A549 (cell line): ENCODE data around the gene SEMA6D. TPM values are rescaled to one million over a fixed set of nuclear protein-coding genes. Genes with fewer than 3 reads are reported as not detected.

ENCODE experiments used
- ATAC-seq, 2 experiments: fragments of 200-7000 bp in 1 of 2; fragments of >200 bp in 1 of 2; cut with Nextera tagmentation in 1 of 2; cut with Tn5 transposase in 1 of 2; 3 replicates each; pipeline versions ENCODE4 v1.8.0 to v1.9.1; 2018 to 2020; ENCODE audit warnings: mild to moderate bottlenecking in 1 of 2, moderate library complexity in 1 of 2
- CTCF ChIA-PET: fragments of 300-600 bp; sonication (Branson Sonifier 250); formaldehyde crosslinking; extraction: SDS; loops from one replicate; lab custom pipeline; 2021; ENCODE audit warnings: antibody characterized with exemption, inconsistent platforms; lab: Yijun Ruan, JAX
- POLR2A ChIA-PET: fragments of 350-600 bp; formaldehyde crosslinking; extraction: SDS; loops from one replicate; lab custom pipeline; 2021; ENCODE audit warnings: antibody characterized with exemption, inconsistent platforms; lab: Yijun Ruan, JAX
- DNase-seq, 2 experiments: peaks; one replicate each; pipeline versions ENCODE4 v3.0.0 to v3.0.0-alpha.2; 2011 to 2016; ENCODE audit warnings: low read depth in 1 of 2, low spot score in 1 of 2
- FAIRE-seq: peaks from 2 replicates; lab custom pipeline; 2011; peaks lifted over from hg19 to GRCh38; lab: Jason Lieb, UNC
- H3K27ac ChIP-seq, 2 experiments: fragments of >200 bp; sonication (Bioruptor Twin); formaldehyde crosslinking; 3 replicates each; pipeline ENCODE4 v1.5.1; 2016 to 2017
- H3K4me1 ChIP-seq: fragments of >200 bp; sonication (Bioruptor Twin); formaldehyde crosslinking; 3 replicates; pipeline ENCODE4 v1.6.1; 2016
- H3K4me2 ChIP-seq: fragments of >200 bp; sonication (Bioruptor Twin); formaldehyde crosslinking; 3 replicates; pipeline ENCODE4 v1.6.1; 2016
- H3K4me3 ChIP-seq: fragments of >200 bp; sonication (Bioruptor Twin); formaldehyde crosslinking; 3 replicates; pipeline ENCODE4 v1.5.1; 2016
- H3K9me3 ChIP-seq: fragments of >200 bp; sonication (Bioruptor Twin); formaldehyde crosslinking; 3 replicates; pipeline ENCODE4 v1.6.1; 2016
- CBX2 ChIP-seq: fragments of 200-600 bp; sonication (generic); IDR thresholded peaks from 2 replicates; pipeline ENCODE4 v1.6.1; 2016; ENCODE audit warnings: low read depth, mild to moderate bottlenecking, borderline replicate concordance
- EHF ChIP-seq: fragments of 250-450 bp; sonication (Bioruptor Pico); IDR thresholded peaks from 2 replicates; pipeline ENCODE4 v1.5.0; 2020; ENCODE audit warnings: mild to moderate bottlenecking
- ESRRA ChIP-seq: fragments of 150-350 bp; IDR thresholded peaks from 2 replicates; pipeline ENCODE4 v1.6.1; 2014; ENCODE audit warnings: mild to moderate bottlenecking, low read length, borderline replicate concordance
- FOSB ChIP-seq: fragments of 250-450 bp; sonication (Bioruptor Pico); IDR thresholded peaks from 2 replicates; pipeline ENCODE4 v1.5.0; 2020; ENCODE audit warnings: mild to moderate bottlenecking, moderate library complexity
- HEYL ChIP-seq: fragments of 250-450 bp; sonication (Bioruptor Pico); IDR thresholded peaks from 2 replicates; pipeline ENCODE4 v1.8.0; 2021; ENCODE audit warnings: mild to moderate bottlenecking, moderate library complexity
- HOXB13 ChIP-seq: fragments of 250-450 bp; sonication (Bioruptor Pico); IDR thresholded peaks from 2 replicates; pipeline ENCODE4 v1.5.0; 2020; ENCODE audit warnings: low read depth, mild to moderate bottlenecking, moderate library complexity
- JUN ChIP-seq, 2 experiments: fragments of >200 bp; sonication (Bioruptor Twin); formaldehyde crosslinking; IDR thresholded peaks; 2 replicates in 1 of 2; 3 replicates in 1 of 2; pipeline ENCODE4 v1.6.1; 2016 to 2017
- JUNB ChIP-seq: fragments of >200 bp; sonication (Bioruptor Twin); formaldehyde crosslinking; IDR thresholded peaks from 2 replicates; pipeline ENCODE4 v1.6.1; 2016
- MYC ChIP-seq: IDR thresholded peaks from 2 replicates; pipeline ENCODE4 v1.6.1; 2012; ENCODE audit warnings: mild to moderate bottlenecking, inconsistent platforms, low read length, improper control_type of control experiment, borderline replicate concordance
- NR3C1 ChIP-seq: fragments of >200 bp; sonication (Bioruptor Twin); formaldehyde crosslinking; IDR thresholded peaks from 3 replicates; pipeline ENCODE4 v1.6.1; 2017
- POLR2A ChIP-seq: IDR thresholded peaks from 2 replicates; pipeline ENCODE4 v1.6.1; 2012; ENCODE audit warnings: mild to moderate bottlenecking, low read length
- RCOR1 ChIP-seq: fragments of 150-350 bp; IDR thresholded peaks from 2 replicates; pipeline ENCODE4 v1.6.1; 2014; ENCODE audit warnings: antibody characterized with exemption, low read length, low read depth
- RNF2 ChIP-seq: fragments of 200-600 bp; sonication (generic); IDR thresholded peaks from 2 replicates; pipeline ENCODE4 v1.6.1; 2016; ENCODE audit warnings: low read depth, mild to moderate bottlenecking, antibody characterized with exemption, moderate library complexity, borderline replicate concordance
- TFCP2L1 ChIP-seq: fragments of 250-450 bp; sonication (Bioruptor Pico); IDR thresholded peaks from 2 replicates; pipeline ENCODE4 v1.5.0; 2021; ENCODE audit warnings: mild to moderate bottlenecking
- ZC3H11A ChIP-seq: fragments of 450-650 bp; IDR thresholded peaks from 2 replicates; pipeline ENCODE4 v1.6.1; 2014; ENCODE audit warnings: antibody characterized with exemption, mild to moderate bottlenecking
- ZFP36 ChIP-seq: fragments of 450-650 bp; IDR thresholded peaks from 2 replicates; pipeline ENCODE4 v1.6.1; 2014; ENCODE audit warnings: borderline replicate concordance; ENCODE audit not compliant: partially characterized antibody
- ZNF302 ChIP-seq: fragments of 250-450 bp; sonication (Bioruptor Pico); IDR thresholded peaks from 2 replicates; pipeline ENCODE4 v1.9.0; 2021; ENCODE audit warnings: inconsistent platforms, mild to moderate bottlenecking, moderate library complexity
- ZSCAN20 ChIP-seq: fragments of 250-450 bp; sonication (Bioruptor Pico); IDR thresholded peaks from 2 replicates; pipeline ENCODE4 v1.8.0; 2022; ENCODE audit warnings: mild to moderate bottlenecking, moderate library complexity
- WGBS: methylation state at CpG from one replicate; pipeline ENCODE4 v1.1.6; 2017; ENCODE audit errors: missing lambda C conversion rate; 5-methylcytosine and 5-hydroxymethylcytosine counted together
- polyA plus RNA-seq, 4 experiments: library from polyadenylated mRNA; depleted of rRNA in 3 of 4; stranded (reverse); fragments of >200 nt; fragmentation: RNase III in 1 of 4; extraction: RNeasy Plus Mini Kit Qiagen cat#74134 plus additional on column Dnase treatment in 1 of 4; gene quantifications; 2 replicates in 3 of 4; 3 replicates in 1 of 4; pipeline ENCODE4 v1.2.3, GENCODE V29; 2011 to 2017
- TF ChIP-seq, protein P1 (sequence below): IDR thresholded peaks from 2 replicates; pipeline ENCODE4 v1.6.1; 2012
- TF ChIP-seq, protein P2 (sequence below): fragments of >200 bp; sonication (Bioruptor Twin); formaldehyde crosslinking; IDR thresholded peaks from 2 replicates; pipeline ENCODE4 v1.6.1; 2016
- TF ChIP-seq, protein P3 (sequence below): fragments of 200-600 bp; sonication (generic); IDR thresholded peaks from 2 replicates; pipeline ENCODE4 v1.6.1; 2016; ENCODE audit warnings: antibody characterized with exemption, mild to moderate bottlenecking, moderate library complexity
- TF ChIP-seq, protein P4 (sequence below): fragments of 250-450 bp; sonication (Bioruptor Pico); IDR thresholded peaks from 2 replicates; pipeline ENCODE4 v1.5.0; 2020; ENCODE audit warnings: low read depth, mild to moderate bottlenecking, moderate library complexity

SEMA6D gene
- polyA plus RNA-seq, 2 of the 4 experiments (the other 2 are of a cell fraction): not detected

DNA sequence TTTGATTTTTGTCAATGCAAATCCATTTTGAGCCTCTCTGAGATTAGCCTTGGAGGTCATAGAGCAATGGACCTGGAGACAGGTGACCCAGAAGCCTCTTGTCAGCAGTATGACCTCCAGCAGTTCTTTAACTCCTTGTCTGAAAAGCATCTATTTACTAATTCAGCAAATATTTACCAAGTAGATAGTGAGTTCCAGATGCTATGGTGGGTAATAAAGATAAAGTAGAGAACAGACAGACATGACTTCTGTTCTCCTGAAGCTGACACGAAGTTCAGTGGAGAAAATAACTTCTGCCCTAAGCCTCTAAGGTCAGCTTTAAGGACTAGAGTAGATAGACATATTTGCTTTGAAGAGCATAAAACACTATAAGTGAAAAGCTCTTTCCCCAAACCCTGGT is 26.6 kb downstream of the SEMA6D start:
- no peak overlapping the region for H3K27ac ChIP-seq
- ATAC-seq (no peak), DNase-seq (no peak), FAIRE-seq (no peak)
- H3K4me3 ChIP-seq: no peak overlapping the region
- TF ChIP-seq, protein P1, sequence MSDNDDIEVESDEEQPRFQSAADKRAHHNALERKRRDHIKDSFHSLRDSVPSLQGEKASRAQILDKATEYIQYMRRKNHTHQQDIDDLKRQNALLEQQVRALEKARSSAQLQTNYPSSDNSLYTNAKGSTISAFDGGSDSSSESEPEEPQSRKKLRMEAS: no peak
- TF ChIP-seq RNF2 (no peak), ZC3H11A (no peak), MYC (no peak), POLR2A (no peak)
- TF ChIP-seq, protein P2, sequence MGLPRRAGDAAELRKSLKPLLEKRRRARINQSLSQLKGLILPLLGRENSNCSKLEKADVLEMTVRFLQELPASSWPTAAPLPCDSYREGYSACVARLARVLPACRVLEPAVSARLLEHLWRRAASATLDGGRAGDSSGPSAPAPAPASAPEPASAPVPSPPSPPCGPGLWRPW: no peak
- H3K4me2 ChIP-seq: no peak overlapping the region
- WGBS: 0% methylated on average over 1 of the region's 1 CpG
- no peaks in the 10 kb centered on the region for H3K4me1 ChIP-seq
- ChIA-PET POLR2A (no interaction called here), CTCF (no interaction called here)
- no peaks in the 10 kb centered on the region for H3K9me3 ChIP-seq

DNA sequence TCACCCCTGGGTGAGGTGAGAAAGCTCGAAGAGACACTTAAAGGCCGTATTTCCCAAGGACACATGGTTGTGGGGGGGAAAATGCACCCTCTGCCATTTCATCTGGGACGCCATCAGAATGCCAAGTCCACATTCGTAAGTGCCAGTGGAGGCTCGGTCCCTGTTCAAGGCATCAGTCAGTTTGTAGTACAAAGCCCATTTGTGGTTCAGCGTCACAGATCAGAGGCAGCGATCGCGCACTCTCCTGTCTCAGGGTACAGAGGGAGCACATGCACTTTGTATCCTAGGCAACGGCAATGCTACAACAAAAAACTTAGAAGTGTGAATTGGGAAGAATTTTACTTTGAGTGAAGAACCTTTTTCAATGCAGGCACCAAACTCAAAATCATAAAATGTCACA is 27.2 kb downstream of the SEMA6D start:
- FAIRE-seq (no peak), DNase-seq (no peak), ATAC-seq (no peak)
- H3K4me3 ChIP-seq: no peak overlapping the region
- no peak overlapping the region for H3K4me2 ChIP-seq
- POLR2A ChIA-PET: no interaction called here
- TF ChIP-seq HOXB13 (CRISPR knock-in tag): no peak
- no peak for TF ChIP-seq JUNB
- TF ChIP-seq EHF (CRISPR knock-in tag): no peak
- no peak for TF ChIP-seq CBX2
- TF ChIP-seq, all 56 proteins: peak for 0
- no peaks in the 10 kb centered on the region for H3K4me1 ChIP-seq
- CTCF ChIA-PET: no interaction called here
- 32% methylated on average over 9 of the region's 10 CpGs for WGBS
- no peaks in the 10 kb centered on the region for H3K9me3 ChIP-seq
- no peak overlapping the region for H3K27ac ChIP-seq

DNA sequence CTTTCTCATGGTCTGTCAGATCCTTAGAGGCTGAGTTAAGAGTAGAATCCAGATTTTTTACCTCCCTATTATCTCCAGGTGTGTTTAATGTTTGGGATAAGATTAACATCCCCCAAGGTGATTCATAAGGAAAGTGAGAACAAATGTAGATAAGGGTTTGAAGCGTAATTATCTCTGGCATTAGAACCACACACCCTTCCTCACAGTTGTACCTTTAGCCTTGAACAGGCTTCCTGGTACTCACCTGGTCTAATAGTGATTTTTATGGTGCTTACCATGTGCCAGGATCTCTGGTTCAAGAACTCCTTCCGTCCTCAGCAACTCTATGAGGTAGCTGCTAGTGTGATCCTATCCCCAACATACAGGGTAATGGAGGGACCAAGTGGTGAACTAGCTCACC is 27.7 kb downstream of the SEMA6D start:
- TF ChIP-seq NR3C1: no peak
- no peak for TF ChIP-seq ZFP36
- TF ChIP-seq, protein P3, sequence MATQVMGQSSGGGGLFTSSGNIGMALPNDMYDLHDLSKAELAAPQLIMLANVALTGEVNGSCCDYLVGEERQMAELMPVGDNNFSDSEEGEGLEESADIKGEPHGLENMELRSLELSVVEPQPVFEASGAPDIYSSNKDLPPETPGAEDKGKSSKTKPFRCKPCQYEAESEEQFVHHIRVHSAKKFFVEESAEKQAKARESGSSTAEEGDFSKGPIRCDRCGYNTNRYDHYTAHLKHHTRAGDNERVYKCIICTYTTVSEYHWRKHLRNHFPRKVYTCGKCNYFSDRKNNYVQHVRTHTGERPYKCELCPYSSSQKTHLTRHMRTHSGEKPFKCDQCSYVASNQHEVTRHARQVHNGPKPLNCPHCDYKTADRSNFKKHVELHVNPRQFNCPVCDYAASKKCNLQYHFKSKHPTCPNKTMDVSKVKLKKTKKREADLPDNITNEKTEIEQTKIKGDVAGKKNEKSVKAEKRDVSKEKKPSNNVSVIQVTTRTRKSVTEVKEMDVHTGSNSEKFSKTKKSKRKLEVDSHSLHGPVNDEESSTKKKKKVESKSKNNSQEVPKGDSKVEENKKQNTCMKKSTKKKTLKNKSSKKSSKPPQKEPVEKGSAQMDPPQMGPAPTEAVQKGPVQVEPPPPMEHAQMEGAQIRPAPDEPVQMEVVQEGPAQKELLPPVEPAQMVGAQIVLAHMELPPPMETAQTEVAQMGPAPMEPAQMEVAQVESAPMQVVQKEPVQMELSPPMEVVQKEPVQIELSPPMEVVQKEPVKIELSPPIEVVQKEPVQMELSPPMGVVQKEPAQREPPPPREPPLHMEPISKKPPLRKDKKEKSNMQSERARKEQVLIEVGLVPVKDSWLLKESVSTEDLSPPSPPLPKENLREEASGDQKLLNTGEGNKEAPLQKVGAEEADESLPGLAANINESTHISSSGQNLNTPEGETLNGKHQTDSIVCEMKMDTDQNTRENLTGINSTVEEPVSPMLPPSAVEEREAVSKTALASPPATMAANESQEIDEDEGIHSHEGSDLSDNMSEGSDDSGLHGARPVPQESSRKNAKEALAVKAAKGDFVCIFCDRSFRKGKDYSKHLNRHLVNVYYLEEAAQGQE: no peak
- no peak for TF ChIP-seq ZSCAN20 (CRISPR knock-in tag)
- no peak for TF ChIP-seq ZNF302
- TF ChIP-seq, protein P4, sequence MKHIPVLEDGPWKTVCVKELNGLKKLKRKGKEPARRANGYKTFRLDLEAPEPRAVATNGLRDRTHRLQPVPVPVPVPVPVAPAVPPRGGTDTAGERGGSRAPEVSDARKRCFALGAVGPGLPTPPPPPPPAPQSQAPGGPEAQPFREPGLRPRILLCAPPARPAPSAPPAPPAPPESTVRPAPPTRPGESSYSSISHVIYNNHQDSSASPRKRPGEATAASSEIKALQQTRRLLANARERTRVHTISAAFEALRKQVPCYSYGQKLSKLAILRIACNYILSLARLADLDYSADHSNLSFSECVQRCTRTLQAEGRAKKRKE (CRISPR knock-in tag): no peak
- no peak for TF ChIP-seq FOSB
- TF ChIP-seq JUN (IDR thresholded peaks at IDR 0.05): no peak
- TF ChIP-seq POLR2A: no peak
- TF ChIP-seq ESRRA: no peak
- no peak for TF ChIP-seq TFCP2L1
- no peak for TF ChIP-seq RCOR1
- TF ChIP-seq HEYL: no peak
- ChIA-PET CTCF (no interaction called here), POLR2A (no interaction called here)
- DNase-seq (no peak), ATAC-seq (no peak), FAIRE-seq (no peak)
- no peak overlapping the region for H3K4me3 ChIP-seq
- 5% methylated on average over 2 of the region's 2 CpGs for WGBS
- H3K4me1 ChIP-seq: no peaks in the 10 kb centered on the region
- H3K9me3 ChIP-seq: no peaks in the 10 kb centered on the region
- H3K4me2 ChIP-seq: no peak overlapping the region
- H3K27ac ChIP-seq: no peak overlapping the region
